HUDEP-2 (cell line): Measurements from ENCODE around the gene TCEAL2.
"Not testable (repeated sequence)": the region's sequence is repeated elsewhere in the genome, so short reads cannot be mapped to it uniquely, and the experiment has no call there.

Experiments
- DNase-seq, 76 experiments: peaks; one replicate each; lab custom pipeline; 2025; ENCODE audit not compliant: unreplicated experiment in 76 of 76; lab: John Stamatoyannopoulos, UW

Gene TCEAL2

DNA sequence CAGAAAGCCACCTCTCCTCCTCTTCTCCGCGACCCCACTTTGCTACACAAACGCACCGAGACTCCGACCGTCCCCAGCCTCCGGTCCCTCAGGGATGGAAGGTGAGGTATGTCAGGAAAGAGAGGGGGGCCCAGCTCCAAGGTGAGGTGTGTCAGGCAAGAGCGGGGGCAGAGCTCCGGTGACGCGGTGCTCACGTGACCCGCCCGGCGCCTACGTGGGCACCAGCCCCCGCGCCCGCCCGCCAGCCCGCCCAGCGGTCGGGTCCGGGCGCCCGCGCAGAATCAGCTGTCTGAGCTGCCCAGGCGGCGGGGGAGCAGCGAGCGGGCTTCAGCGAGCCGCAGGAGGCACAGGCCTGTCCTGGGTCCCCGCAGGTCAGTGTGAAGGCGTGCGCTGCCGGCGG, at the start of gene TCEAL2:
TSS of gene TCEAL2 (plus strand) at position 244 of the 400 bp plus-strand sequence. CDS start 1,152 bp downstream, outside the sequence.
- DNase-seq, result not testable (repeated sequence)

GRCh38 chrX:102077426-102077825, 48.1 kb upstream of the TCEAL2 start:
- no peak for DNase-seq

GRCh38 chrX:102085706-102086105, 39.8 kb upstream of the TCEAL2 start:
- peak in 4 of 76 experiments; percentile 0 for DNase-seq

DNA sequence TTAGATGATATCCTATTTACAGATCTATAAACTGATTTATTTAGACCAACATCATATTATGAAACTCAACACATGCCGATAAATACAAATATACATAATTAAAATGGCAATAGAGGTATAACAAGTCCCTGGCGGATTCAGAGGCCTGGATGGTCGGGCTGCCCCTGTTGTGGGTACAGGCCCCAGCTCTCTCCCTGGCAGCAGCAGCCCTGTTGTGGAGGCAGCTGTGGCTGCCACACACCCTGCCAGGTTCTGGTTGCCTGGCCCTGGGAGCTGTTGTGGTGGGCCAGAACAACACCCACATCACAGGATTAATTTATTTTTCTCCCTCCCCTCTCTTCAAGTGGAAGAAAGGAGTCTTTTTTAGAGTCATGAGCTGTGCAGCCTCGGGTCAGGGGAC, 12.1 kb upstream of the TCEAL2 start:
- no peak for DNase-seq

GRCh38 chrX:102115748-102116147, 9.7 kb upstream of the TCEAL2 start:
- DNase-seq, result no peak

- DNase-seq, result not testable (repeated sequence)
These were observed 465 bp upstream of the TCEAL2 start for GRCh38 chrX:102125014-102125413.

- not testable (repeated sequence) for DNase-seq
These were observed 770 bp downstream of the TCEAL2 start for GRCh38 chrX:102126080-102126818.

DNA sequence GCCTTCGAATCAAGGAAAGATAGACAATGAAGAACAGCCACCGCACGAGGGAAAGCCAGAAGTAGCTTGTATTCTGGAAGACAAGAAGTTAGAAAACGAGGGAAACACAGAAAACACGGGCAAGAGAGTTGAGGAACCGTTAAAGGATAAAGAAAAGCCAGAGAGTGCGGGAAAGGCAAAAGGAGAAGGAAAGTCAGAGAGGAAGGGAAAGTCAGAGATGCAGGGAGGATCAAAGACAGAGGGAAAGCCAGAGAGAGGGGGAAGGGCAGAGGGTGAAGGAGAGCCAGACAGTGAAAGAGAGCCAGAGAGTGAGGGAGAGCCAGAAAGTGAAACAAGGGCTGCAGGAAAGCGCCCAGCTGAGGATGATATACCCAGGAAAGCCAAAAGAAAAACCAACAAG, 1.4 kb downstream of the TCEAL2 start:
- no peak for DNase-seq

DNA sequence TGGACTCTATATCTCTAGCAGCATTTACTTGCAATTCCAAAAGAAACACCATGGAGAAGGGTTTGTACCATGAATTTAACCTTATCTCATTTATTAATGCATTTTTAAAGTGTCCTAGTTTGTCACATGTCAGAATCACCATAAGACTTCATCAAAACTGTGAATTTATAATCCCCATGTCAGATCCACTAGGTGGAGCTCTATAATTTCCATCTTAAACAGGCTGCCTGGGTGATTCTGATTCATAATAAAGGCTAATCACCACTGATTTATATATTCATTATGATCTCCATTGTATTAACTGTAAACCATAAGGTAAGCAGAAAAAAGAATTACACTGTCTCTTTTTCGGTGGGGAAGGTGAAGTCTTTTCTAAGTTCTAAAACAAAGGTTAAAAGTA, 4.0 kb downstream of the TCEAL2 start:
- peak in 1 of 76 experiments; percentile 0 for DNase-seq

GRCh38 chrX:102138064-102138463, 12.6 kb downstream of the TCEAL2 start:
- no peak for DNase-seq

DNA sequence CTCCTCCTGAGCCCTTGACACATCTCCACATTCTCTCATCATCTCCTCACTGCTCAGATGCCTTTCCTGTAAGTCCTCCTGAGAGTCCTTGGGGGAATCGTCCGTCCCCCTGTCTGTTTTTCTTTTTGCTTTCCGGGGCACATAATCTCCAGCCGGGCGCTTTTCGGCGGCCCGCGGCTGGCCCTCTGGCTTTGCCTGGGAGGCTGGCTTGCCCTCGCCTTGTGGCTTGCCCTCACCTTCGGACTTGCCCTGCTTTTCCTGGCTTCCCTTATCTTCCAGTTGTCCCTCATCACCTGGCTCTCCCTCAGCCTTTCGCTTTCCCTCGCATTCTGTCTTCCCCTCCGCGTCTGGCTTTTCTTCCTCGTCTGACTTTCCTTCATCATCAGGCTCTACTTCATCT, 15.4 kb downstream of the TCEAL2 start:
- DNase-seq, result not testable (repeated sequence)

DNA sequence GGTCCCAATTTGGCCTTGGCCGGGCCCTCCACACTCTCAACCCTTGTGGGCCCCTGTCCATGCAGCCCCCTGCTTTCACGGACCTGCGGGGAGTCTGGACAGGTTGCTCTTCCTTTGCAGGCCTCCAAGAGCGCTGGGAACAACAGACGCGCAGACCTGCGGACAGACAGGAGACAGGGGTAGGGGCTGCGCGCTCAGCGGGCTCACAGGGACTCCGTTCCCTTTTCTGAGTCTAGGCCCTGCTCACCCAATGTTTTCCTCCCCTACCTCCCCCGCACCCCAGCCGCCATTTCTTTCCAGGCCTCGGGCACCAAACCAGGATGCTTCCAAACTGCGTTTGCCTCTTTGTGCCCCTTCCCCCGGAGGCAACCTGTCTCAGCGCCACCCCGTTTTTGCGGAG, 16.2 kb downstream of the TCEAL2 start:
- not testable (repeated sequence) for DNase-seq

DNA sequence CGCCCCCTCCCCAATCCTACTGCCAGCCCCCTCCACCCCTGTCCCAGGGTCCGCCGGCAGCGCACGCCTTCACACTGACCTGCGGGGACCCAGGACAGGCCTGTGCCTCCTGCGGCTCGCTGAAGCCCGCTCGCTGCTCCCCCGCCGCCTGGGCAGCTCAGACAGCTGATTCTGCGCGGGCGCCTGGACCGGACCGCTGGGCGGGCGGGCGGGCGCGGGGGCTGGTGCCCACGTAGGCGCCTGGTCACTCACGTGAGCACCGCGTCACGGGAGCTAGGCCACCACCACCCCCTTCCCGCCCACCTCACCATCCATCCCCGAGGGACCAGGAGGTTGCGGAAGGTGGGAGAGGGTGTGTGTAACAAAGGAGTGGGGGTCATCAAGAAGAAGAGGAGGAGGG, 16.8 kb downstream of the TCEAL2 start, which contains the start of gene TCEAL6:
TSS of gene TCEAL6 (minus strand) at position 208 of the 400 bp plus-strand sequence.
- not testable (repeated sequence) for DNase-seq

DNA sequence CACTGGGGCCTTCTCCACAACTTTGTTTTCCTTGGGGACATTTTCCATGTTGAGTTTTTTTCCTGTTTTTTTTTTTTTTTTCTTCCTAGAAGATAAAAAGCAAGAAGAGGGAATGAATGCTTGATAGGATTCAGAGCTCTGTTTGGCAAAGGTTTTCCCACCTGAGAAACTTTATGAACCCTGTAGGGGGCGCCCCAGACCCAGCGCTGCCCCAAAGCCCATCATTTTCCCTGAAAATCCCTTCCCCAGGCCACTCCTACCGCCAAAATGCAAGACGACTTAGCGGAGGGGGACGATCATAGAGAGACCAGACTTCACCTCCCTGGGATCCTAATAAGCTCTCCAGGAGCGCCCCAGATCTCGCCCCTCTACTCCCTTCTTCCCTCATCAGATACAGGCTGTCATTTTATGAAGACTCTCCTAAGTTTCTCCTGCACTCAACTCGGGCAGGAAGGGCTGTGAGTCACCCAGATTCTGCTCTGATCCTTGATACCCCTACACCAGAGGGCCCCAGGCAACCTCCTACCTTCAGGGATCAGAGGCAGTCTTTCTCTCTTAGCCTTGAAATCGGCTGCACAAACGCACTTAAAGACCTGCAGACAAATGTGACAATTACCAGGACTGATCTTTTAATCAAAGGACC, 28.9 kb downstream of the TCEAL2 start:
- no peak for DNase-seq

- DNase-seq, result no peak
These were observed 29.7 kb downstream of the TCEAL2 start for GRCh38 chrX:102154900-102155805.

DNA sequence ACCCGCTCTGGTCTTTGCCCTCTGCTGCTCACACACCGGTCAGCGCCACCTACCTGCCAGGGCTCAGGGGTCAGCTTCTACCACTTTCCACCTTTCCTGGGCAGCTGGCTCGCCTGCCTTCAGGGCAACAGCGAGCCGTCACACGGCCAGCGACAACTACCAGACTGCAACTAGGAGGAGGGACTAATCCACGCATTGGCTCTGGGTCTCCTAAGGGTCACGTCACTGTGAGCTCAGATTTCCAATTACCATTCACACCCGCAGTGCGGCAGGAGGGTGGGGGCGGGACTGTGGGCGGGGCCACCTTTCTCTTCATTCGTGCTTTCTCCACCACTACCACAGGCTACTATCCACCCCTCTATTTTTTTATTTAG, 30.3 kb downstream of the TCEAL2 start, which contains the start of gene BEX5:
TSS of gene BEX5 (minus strand) at position 172 of the 374 bp plus-strand sequence. CDS start 1,712 bp downstream, outside the sequence.
- peak in 5 of 76 experiments; percentile 0 to 33 (median 0) for DNase-seq
